ENCODE data around the gene BEAN1.

Gene BEAN1

DNA sequence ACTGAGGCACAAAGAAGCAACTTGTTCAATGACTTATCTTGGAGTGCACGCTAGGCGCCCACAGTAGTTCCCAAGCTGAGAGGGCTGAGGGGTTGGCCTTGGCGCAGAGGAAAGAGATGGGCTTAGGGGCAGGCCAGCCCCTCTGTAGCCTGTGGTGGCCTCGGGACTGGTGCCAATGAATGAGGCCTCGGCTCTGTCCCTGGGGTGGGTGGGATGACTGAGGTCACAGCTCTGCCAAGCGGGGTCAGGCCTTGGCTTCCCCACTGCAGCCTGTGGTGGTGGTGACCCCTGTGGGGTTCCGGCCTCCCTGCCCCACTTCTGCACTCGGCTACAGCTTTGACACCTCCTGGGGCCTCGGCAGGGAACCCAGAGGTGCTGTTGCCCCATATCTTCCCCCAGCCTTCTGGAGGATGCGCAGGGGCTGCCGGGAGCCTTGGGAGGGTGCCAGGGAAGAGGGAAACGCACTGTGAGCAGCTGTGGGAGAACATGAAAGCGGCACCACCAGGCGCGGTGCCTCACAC, 46.0 kb downstream of the BEAN1 start:
- no peak overlapping the region for H3K4me3 ChIP-seq (replicated peaks; ENCODE audit: low read depth, low read length)
- no peak for DNase-seq (ENCODE audit: extremely low read depth, low read depth)
- TF ChIP-seq, protein P1, sequence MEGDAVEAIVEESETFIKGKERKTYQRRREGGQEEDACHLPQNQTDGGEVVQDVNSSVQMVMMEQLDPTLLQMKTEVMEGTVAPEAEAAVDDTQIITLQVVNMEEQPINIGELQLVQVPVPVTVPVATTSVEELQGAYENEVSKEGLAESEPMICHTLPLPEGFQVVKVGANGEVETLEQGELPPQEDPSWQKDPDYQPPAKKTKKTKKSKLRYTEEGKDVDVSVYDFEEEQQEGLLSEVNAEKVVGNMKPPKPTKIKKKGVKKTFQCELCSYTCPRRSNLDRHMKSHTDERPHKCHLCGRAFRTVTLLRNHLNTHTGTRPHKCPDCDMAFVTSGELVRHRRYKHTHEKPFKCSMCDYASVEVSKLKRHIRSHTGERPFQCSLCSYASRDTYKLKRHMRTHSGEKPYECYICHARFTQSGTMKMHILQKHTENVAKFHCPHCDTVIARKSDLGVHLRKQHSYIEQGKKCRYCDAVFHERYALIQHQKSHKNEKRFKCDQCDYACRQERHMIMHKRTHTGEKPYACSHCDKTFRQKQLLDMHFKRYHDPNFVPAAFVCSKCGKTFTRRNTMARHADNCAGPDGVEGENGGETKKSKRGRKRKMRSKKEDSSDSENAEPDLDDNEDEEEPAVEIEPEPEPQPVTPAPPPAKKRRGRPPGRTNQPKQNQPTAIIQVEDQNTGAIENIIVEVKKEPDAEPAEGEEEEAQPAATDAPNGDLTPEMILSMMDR (IDR thresholded peaks at IDR 0.05; ENCODE audit: low read depth, low read length, missing control alignments): no peak

DNA sequence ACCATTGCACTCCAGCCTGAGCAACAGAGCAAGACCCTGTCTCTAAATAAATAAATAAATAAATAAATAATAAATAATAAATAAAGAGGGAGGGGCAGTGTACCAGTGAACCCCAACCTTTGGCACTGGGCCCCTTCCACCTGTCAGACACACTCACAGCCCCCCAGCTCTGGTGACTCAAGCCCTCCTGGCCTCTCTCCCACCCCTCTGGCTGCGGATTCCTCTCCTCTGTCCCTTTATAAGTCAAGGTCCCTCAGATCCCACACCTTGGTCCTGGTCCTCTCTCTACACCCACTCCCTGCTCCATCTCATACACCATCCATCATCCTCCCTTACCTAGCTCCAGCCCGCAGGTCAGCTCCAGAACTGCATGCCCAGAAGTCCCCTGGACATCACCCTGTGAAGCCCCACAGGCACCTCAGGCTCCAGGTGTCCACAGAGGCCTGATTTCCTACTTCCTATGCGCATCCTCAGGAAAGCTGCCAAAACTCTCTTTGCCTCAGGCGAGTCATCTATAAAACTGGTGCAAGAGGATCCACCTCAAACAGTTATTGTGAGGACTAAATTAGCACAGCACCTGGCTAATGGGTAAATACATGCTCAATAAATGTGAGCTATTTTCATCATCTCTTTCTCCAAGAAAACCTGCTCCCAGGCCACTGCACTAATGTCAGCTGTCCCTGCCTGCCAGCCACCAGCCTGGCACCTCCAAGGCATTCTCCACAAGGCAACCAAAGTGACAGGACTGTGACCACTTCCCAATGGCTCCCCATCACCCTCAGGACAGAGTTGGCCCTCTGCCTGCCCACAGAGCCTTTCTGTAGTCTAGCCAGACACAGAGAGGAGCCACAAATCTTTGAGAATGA, 46.8 kb downstream of the BEAN1 start:
- TF ChIP-seq, protein P1 (IDR thresholded peaks at IDR 0.05; ENCODE audit: low read depth, low read length, missing control alignments): no peak
- no peak overlapping the region for H3K4me3 ChIP-seq (replicated peaks; ENCODE audit: low read depth, low read length)
- DNase-seq (ENCODE audit: extremely low read depth, low read depth): no peak

DNA sequence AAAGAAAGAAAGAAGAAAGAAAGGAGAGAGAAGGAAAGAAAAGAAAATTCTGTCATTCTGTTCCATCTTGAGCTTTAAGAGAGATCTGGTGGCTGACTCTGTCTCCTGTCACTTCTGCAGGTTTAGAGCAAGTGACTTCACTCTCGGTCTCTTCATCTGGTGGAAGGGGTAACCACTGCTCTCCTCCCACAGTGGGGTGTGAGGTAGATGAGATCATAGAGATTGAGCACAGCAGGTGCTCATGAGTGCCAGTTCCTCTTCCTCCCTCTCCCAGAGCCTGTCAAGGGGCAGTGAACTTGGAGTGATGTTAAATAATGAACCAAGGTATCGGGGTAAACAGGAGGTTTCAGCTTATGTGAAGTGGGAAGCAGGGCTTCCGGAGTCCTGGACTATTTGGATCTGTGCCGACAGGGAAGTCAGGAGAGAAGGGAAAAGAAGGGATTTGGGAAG, 47.7 kb downstream of the BEAN1 start:
- H3K4me3 ChIP-seq (replicated peaks; ENCODE audit: low read depth, low read length): no peak overlapping the region
- no peak for DNase-seq (ENCODE audit: extremely low read depth, low read depth)
- TF ChIP-seq, protein P1 (IDR thresholded peaks at IDR 0.05; ENCODE audit: low read depth, low read length, missing control alignments): no peak

DNA sequence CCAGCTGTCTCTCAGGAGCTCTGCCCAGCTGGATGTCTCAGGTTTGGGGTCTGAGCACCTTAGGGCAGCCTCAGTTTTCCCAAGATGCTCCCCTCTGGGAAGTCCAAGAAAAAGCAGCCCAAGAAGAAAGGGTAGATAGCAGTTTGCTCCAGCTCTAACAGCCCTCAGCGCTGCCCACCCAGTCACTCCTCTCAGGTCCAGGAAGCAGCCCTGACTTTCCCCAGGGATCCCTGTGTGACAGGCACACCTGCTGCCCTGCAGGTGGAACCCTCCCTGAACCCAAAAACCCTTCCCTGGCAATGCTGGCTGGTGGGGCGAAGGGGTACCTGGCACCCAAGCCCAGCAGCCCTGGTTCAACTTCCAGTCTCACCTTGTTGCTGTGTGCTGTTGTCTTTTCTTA, 48.1 kb downstream of the BEAN1 start:
- H3K4me3 ChIP-seq (replicated peaks; ENCODE audit: low read depth, low read length): no peak overlapping the region
- TF ChIP-seq, protein P1 (IDR thresholded peaks at IDR 0.05; ENCODE audit: low read depth, low read length, missing control alignments): no peak
- DNase-seq (ENCODE audit: extremely low read depth, low read depth): no peak

DNA sequence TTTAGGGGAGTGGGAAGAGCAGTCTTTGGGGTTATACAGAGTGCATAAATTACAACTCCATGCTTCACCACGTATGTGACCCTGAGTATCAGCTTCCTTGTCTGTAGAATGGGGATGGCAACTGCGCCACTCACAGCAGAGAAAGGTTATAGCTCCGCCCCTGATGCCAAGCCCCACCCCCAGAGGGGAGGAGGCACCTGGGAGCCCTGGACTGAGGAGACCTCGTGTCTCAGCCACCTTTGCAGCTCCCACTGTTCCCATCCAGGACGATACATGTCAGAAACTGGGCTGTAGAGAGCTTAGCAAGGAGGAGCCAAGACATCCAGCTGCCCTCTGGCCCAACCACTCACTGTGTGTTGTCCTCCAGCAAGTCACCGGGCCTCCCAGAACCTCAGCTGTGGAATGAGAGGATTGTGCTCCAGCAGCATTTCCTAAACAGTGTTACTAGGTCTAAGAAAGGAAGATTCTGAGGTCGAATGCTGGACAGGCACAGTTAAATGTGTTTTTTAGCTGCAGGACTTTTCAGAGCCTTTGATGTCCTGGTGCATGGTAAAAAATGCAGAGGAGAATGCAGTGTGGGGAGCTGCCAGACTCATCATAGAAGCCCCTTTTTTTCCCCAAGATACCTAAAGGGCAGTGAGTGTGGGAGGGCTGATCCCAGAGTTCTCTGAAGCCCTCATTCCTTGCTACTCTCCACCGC, 49.4 kb downstream of the BEAN1 start:
- no peak for DNase-seq (ENCODE audit: extremely low read depth, low read depth)
- TF ChIP-seq, protein P1 (IDR thresholded peaks at IDR 0.05; ENCODE audit: low read depth, low read length, missing control alignments): no peak
- no peak overlapping the region for H3K4me3 ChIP-seq (replicated peaks; ENCODE audit: low read depth, low read length)

DNA sequence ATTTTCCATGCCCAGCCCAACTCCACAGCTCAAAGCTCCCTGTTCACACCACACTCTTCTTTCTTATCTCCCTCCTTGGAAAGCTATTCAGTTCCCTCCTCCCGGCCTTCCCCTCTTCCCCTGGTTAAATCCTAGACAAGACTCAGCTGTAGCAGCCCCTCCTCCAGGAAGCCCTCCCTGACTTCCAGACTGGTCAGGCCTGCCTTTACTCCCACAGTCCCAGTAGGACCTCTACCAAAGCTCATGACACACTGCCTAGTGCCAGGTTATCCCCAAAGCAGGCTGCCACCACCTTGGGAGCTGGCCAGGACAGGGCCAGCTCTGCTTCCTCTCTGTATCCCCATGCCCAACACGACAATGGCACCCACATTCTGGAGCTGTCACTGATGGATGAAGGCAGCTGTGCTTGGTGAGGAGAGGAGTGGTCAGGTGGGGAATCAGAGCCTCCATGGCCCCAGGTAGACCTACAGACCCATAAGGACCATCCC, 50.0 kb downstream of the BEAN1 start:
- DNase-seq (ENCODE audit: extremely low read depth, low read depth): no peak
- H3K4me3 ChIP-seq (replicated peaks; ENCODE audit: low read depth, low read length): no peak overlapping the region
- TF ChIP-seq, protein P1 (IDR thresholded peaks at IDR 0.05; ENCODE audit: low read depth, low read length, missing control alignments): no peak

Measured in HFF-Myc (cell line).